CD4-positive, alpha-beta T cell treated with Interleukin-4 for 1 hour (primary cell): ENCODE measurements around the gene KCNS3.
A peak's percentile ranks its signal among the peaks of the same experiment; 100 is the strongest.

Experiments used
- DNase-seq, 2 donors: peaks; one replicate each; pipeline ENCODE4 v3.0.0-alpha.2; 2020 to 2022

KCNS3 gene, protein sequence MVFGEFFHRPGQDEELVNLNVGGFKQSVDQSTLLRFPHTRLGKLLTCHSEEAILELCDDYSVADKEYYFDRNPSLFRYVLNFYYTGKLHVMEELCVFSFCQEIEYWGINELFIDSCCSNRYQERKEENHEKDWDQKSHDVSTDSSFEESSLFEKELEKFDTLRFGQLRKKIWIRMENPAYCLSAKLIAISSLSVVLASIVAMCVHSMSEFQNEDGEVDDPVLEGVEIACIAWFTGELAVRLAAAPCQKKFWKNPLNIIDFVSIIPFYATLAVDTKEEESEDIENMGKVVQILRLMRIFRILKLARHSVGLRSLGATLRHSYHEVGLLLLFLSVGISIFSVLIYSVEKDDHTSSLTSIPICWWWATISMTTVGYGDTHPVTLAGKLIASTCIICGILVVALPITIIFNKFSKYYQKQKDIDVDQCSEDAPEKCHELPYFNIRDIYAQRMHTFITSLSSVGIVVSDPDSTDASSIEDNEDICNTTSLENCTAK

GRCh38 chr2:17878281-17879136 is at the start of gene KCNS3:
Gene KCNS3, plus strand, starts transcription at chr2:17878667. Its CDS starts 52,342 bp downstream, at chr2:17931009.
- no peak for DNase-seq

DNA sequence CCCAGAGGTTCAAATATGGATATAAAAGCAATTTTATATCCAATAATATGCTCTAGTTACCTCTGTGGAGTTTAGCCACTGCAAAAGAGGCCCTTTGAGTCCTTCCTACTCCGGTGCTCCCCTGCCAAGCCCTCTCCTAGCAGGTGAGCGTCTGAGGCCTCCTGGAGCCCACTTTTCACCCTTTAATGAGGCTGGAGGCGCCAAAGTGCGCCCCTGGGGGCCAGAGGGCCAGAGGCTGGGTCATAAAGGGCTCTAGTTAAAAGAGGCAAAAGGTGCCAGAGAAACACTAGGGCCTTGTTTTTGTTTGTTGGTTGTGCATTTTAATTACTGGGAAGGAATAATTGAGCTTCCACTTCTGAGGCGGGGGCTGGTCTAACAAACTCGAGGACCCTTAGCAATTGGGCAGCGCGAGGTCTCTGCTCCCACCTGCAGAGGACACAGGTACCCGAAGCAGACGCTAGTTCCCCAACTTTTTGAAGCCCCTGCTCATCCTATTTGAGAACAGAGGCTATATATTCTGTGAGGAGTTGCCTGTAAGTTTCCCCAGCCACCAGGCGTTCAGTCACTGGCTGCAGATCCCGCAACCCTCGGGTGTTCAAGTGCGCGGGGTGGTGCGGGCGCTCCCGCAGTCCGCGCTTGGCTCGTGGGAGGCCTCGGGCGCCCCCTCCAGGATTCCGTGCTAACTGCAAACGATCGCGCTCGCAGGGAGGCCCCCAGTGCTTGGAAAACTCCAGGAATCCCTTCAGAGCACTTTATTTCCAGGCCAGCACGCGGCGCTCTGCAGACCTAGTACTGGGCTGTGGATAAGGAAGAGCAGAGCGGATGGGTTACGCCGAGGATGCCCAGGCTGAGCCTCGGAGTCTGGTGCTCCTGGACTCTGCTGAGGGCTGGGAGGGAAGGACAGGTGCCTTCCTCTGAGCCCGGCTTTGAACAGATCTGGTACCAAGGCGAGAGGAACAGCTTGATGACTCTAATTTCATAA is 48.1 kb upstream of the KCNS3 start:
- peak; percentile 22 to 42 for DNase-seq

DNA sequence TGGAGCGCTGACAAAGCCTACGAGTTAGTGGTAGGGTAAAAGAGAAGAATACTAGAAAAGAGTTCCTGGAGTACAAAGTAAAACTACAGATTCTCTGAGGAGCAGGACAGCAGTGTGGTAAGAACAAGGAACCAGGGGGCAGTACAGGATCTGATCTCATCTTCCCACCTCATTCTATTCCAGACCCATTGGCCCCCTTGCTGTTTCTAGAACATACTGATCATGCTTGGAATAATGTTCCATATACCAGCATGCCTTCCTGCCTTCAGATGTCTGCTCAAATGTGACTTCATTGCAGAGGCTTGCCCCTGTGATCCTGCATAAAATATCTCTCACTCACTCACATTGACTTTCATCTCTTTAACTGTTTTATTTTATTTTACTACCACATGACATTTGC is 43.0 kb upstream of the KCNS3 start:
- DNase-seq: no peak

- no peak for DNase-seq
Measured at GRCh38 chr2:17839959-17840358, 38.5 kb upstream of the KCNS3 start.

DNA sequence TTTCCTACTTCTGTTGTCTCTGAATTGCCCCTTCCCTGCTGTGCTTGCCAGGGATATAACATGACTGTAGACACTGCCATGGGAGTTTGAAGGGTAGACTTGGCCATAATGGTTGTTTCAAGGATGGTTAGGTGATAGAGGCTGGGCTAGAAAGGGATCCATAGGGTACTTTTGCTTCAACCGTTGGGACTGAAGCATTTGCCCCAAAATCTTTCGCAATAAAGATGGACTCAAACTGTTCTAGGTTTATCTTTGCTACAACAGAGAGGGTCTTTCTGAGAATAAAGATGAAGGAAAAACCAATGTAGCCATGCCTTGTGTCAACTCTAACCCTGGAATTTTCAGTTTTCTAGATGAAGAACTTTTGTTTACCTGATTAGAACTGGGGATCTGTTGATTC is 35.0 kb upstream of the KCNS3 start:
- DNase-seq: no peak

- no peak for DNase-seq
Measured at GRCh38 chr2:17845806-17846205, 32.7 kb upstream of the KCNS3 start.

- no peak for DNase-seq
Measured at GRCh38 chr2:17846676-17847075, 31.8 kb upstream of the KCNS3 start.

DNA sequence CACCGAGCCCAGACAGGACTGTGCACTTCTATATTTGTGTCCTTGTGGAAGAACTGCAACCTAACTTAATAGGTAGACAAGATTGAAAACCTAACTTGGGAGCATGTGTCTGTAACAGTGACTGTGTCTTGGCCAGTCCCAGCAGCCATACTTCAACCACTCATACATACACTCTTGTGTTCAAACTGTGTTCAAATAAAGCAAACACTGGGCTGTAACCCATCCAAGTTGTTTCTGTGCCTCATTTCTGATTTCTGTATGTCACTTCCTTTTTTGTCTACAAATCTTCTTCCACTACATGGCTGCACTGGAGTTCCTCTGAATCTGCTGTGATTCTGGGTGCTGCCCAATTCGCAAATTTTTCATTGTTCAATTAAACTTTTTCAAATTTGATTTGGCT is 31.2 kb upstream of the KCNS3 start:
- no peak for DNase-seq

DNA sequence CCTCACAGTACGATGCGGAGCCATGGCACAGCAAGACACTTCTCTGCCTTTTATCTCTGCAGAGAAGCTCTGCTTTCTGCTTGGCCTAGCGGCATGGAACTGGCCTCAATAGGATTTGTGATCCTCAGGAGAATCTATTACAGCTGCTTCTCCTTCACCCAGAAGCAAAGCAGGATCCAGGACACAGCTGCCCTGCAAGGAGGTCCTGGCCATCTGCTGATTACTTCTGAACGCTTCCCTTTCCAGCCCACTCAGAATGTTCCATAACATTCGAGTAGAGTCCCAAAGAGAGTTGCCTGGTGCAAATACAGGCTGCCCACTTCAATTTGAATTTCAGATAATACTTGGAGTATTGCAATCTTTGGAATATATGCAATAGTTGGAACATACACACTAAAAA is 29.2 kb upstream of the KCNS3 start:
- DNase-seq: no peak

DNA sequence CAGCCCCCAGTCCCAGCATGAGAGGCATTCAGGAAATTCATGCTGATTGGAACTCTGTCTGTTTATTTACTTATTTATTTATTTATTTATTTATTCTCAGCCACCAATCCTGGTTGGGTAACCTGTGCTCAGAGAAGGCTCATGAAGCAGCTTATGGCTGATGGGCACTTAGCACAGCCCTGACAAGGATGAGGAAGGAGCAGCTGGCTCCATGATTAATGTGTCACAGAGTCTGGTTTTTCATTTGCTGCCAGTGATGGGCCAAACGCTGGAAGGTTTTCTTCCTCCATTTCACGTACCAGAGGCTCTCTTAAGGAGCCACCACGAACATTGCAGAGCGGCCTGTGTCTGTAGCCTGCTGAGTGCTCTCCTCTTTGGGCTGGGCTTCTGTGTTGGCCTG is 28.3 kb upstream of the KCNS3 start:
- no peak for DNase-seq

DNA sequence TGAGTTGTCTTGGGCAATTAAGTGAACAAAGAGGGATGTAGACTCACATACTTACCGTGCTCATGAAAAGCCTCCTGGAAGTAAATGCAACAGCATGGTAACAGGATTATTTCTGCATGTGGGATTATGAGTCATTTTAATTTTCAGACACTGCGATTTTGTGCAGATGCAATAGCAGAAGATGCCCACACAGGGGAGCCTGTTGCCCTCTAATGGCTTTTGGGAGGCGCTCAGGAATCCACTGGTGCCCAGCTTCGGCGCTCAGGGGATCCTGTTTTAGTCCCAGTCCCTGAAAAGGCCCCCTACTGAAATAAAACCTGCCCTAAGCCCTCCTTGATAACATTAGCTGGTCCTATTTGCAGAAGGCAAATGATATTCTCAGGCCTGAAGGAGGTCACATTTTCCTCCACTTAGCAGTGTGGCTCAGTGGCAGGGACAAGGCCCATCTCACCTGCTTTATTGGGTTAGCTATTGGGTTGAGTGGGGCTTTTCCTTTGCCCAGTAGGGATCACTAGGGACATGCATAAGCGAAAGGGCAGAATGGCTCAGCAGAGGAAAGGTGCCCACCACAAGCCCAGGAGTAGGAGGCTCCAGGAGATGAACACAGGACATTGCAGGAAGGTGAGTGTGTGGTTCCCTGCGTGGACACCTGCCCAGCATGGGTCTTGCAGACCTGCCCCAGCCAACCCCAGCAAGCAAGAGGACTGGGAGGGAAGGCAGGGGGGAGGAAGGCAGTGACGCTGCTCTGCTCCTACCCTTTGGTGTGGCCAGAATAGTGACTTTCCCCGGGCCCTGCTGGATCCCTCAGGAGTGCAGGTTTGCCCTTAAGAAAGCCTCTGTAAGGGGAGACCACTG is 26.5 kb upstream of the KCNS3 start:
- DNase-seq: peak in 1 of 2 donors; percentile 2

GRCh38 chr2:17853799-17854198 is 24.7 kb upstream of the KCNS3 start:
- DNase-seq: no peak

DNA sequence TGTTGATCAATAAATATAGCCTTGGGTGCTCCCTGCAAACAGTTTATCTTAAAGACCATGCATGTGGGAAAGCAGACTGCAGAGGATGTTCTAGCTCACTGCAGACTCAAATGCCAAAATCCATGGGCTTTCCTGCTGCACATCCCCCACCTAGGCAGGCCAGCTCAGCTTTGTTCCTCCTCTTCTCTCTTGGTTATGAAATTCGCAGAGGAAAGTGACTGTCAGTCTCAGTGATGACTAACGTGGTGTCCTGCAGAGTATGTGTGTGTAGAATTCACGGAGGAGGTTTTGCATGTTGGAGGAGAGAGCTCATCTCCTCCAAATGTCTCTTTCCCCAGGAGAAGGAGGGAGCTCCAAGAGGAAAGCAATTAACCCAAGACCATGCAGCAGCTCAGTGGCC is 21.4 kb upstream of the KCNS3 start:
- DNase-seq: no peak

GRCh38 chr2:17858064-17858463 is 20.4 kb upstream of the KCNS3 start:
- DNase-seq: no peak

DNA sequence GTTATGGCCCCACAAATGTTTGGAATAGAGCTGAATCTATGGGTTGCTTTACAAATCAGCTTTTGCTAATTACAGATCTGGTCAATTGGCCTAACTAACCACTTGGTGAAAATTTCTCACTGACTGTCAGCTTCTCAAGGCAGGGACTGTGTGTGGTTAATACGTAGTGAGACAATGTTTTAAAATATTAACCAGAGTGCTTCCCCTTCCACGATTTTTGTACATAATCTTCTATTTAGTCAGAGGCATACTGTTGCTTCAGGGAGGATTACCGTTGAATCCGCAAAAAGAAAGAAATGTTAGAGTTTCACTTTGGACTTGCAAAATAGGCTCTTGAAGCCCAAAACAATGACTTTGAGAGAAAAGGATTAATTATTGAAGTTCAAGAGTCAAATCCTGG is 14.9 kb upstream of the KCNS3 start:
- no peak for DNase-seq

GRCh38 chr2:17864676-17865075 is 13.8 kb upstream of the KCNS3 start:
- no peak for DNase-seq

GRCh38 chr2:17867133-17867532 is 11.3 kb upstream of the KCNS3 start:
- DNase-seq: no peak

- DNase-seq: no peak
Measured at GRCh38 chr2:17869128-17869527, 9.3 kb upstream of the KCNS3 start.

GRCh38 chr2:17871639-17872038 is 6.8 kb upstream of the KCNS3 start:
- DNase-seq: no peak

DNA sequence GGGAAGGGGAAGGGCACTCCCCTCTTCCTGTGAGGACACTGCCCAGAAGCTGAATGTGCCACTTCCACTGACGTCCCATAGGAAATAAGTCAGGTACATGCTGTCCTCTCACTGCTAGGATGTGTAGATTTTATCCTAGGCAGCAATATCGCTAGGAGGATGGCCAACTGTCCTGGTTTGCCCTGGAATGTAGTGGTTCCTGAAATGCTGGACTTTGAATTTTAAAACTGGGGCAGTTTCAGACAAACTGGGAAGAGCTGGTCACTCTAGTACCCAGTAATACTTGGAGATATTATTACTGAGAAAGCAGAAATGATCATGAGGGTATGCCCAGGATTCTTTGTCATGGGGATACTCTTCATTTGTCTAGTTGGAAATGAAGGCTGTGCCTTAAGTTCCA is 5.4 kb upstream of the KCNS3 start:
- no peak for DNase-seq

GRCh38 chr2:17876590-17876989 is 1.9 kb upstream of the KCNS3 start:
- no peak for DNase-seq

- DNase-seq: peak in 1 of 2 donors; percentile 19
Measured at GRCh38 chr2:17877811-17878280, 621 bp upstream of the KCNS3 start.
